ENCODE measurements around the gene DONSON. TPM values are rescaled to one million over a fixed set of nuclear protein-coding genes. Genes with fewer than 3 reads are reported as not detected.
A peak's percentile ranks its signal among the peaks of the same experiment; 100 is the strongest.

DONSON gene
- polyA plus RNA-seq, 2 of the 4 experiments (the other 2 are of a cell fraction), result 20.7 to 32.0 TPM

GRCh38 chr21:33578959-33579542 lies 9.4 kb downstream of the DONSON start:
- ATAC-seq, result peak in 1 of 2 experiments; percentile 39; a peak in 1 of 6 replicates
- Histone ChIP-seq H3K27ac (peak overlapping the region; percentile 67; a peak in 5 of 6 replicates), H3K9me3 (no peaks in the 10 kb centered on the region), H3K4me3 (no peak overlapping the region), H3K4me2 (0 out of 3 replicates have a peak overlapping the region, but pooled peaks have one; percentile 20), H3K4me1 (peaks cover 37% of the 10 kb centered on the region)
- no peak for TF ChIP-seq HMGXB4 (CRISPR knock-in tag; IDR thresholded peaks at IDR 0.05; ENCODE audit: borderline replicate concordance)
- TF ChIP-seq POLR2A (IDR thresholded peaks at IDR 0.05; ENCODE audit: low read length), result no peak
- TF ChIP-seq ESRRA (IDR thresholded peaks at IDR 0.05; ENCODE audit: borderline replicate concordance, low read length), result no peak
- TF ChIP-seq MAFK (IDR thresholded peaks at IDR 0.05; ENCODE audit: partially characterized antibody), result peak; percentile 89
- peak; percentile 81 for TF ChIP-seq NFE2L2 (conservative IDR thresholded peaks at IDR 0.05; ENCODE audit: low read length)
- no peak for TF ChIP-seq SMC3 (IDR thresholded peaks at IDR 0.05)
- TF ChIP-seq TFCP2L1 (CRISPR knock-in tag; IDR thresholded peaks at IDR 0.05), result no peak
- TF ChIP-seq RFX5 (IDR thresholded peaks at IDR 0.05), result no peak
- no peak for TF ChIP-seq TP53 (CRISPR knock-in tag; IDR thresholded peaks at IDR 0.05)
- no peak for TF ChIP-seq FOXS1 (CRISPR knock-in tag; IDR thresholded peaks at IDR 0.05)
- no peak for TF ChIP-seq CHD4 (IDR thresholded peaks at IDR 0.05; ENCODE audit: borderline replicate concordance)
- no peak for TF ChIP-seq ZC3H11A (IDR thresholded peaks at IDR 0.05)
- no peak for DNase-seq (ENCODE audit: low read depth in 1 of 2, low spot score in 1 of 2)
- FAIRE-seq, result no peak
- 93% methylated on average over 7 of the region's 7 CpGs for WGBS (ENCODE audit: missing lambda C conversion rate)
- POLR2A ChIA-PET, result interaction anchor here (0.7 to 1.1 kb wide), 2 partner anchors 9 to 38 kb away, joined by 3 to 6 read pairs; partner anchors contain the start of gene DONSON
- CTCF ChIA-PET, result no interaction called here

- Histone ChIP-seq H3K9me3 (no peaks in the 10 kb centered on the region), H3K4me3 (no peak overlapping the region), H3K4me2 (no peak overlapping the region), H3K4me1 (peaks cover 37% of the 10 kb centered on the region), H3K27ac (no peak overlapping the region)
- POLR2A ChIA-PET, result interaction anchor here (0.7 to 1.7 kb wide), 2 partner anchors 10 to 37 kb away, joined by 3 to 4 read pairs; partner anchors contain the start of gene DONSON
- FAIRE-seq (no peak), ATAC-seq (no peak), DNase-seq (ENCODE audit: low read depth in 1 of 2, low spot score in 1 of 2) (no peak)
- 77% methylated on average over 2 of the region's 2 CpGs for WGBS (ENCODE audit: missing lambda C conversion rate)
- CTCF ChIA-PET, result no interaction called here
- no peak for TF ChIP-seq REST (IDR thresholded peaks at IDR 0.05)
- TF ChIP-seq RARB (CRISPR knock-in tag; IDR thresholded peaks at IDR 0.05), result no peak
- TF ChIP-seq ATOH8 (CRISPR knock-in tag; IDR thresholded peaks at IDR 0.05; ENCODE audit: low read depth), result no peak
- TF ChIP-seq MAX (IDR thresholded peaks at IDR 0.05), result no peak
- no peak for TF ChIP-seq ELK1 (IDR thresholded peaks at IDR 0.05; ENCODE audit: low read depth, low read length)
- no peak for TF ChIP-seq RAD21 (conservative IDR thresholded peaks at IDR 0.05 in 1 of 2, IDR thresholded peaks at IDR 0.05 in 1 of 2)
- TF ChIP-seq HES2 (IDR thresholded peaks at IDR 0.05), result no peak
- no peak for TF ChIP-seq HOXA7 (CRISPR knock-in tag; IDR thresholded peaks at IDR 0.05)
- no peak for TF ChIP-seq FOXS1 (CRISPR knock-in tag; IDR thresholded peaks at IDR 0.05)
- TF ChIP-seq CBX8 (IDR thresholded peaks at IDR 0.05), result no peak
- TF ChIP-seq BHLHE40 (IDR thresholded peaks at IDR 0.05; ENCODE audit: low read depth, low read length), result no peak
- TF ChIP-seq MYC (IDR thresholded peaks at IDR 0.05; ENCODE audit: borderline replicate concordance, low read length), result no peak
- no peak for TF ChIP-seq USF2 (IDR thresholded peaks at IDR 0.05)
- TF ChIP-seq FOSB (CRISPR knock-in tag; IDR thresholded peaks at IDR 0.05), result no peak
- no peak for TF ChIP-seq ESRRA (IDR thresholded peaks at IDR 0.05; ENCODE audit: borderline replicate concordance, low read length)
- no peak for TF ChIP-seq TFCP2L1 (CRISPR knock-in tag; IDR thresholded peaks at IDR 0.05)
- TF ChIP-seq CTCF (IDR thresholded peaks at IDR 0.05), result no peak
- no peak for TF ChIP-seq EHF (CRISPR knock-in tag; IDR thresholded peaks at IDR 0.05)
These were observed 10.3 kb downstream of the DONSON start for GRCh38 chr21:33578214-33578613.
